ENCODE data around the gene AP5M1. TPM values are rescaled to one million over a fixed set of nuclear protein-coding genes. Genes with fewer than 3 reads are reported as not detected.

Gene AP5M1
- total RNA-seq, 1 donor from 2014 or later = 49.1 TPM

GRCh38 chr14:57314396-57315089, 45.8 kb downstream of the AP5M1 start:
- TF ChIP-seq, protein P1, sequence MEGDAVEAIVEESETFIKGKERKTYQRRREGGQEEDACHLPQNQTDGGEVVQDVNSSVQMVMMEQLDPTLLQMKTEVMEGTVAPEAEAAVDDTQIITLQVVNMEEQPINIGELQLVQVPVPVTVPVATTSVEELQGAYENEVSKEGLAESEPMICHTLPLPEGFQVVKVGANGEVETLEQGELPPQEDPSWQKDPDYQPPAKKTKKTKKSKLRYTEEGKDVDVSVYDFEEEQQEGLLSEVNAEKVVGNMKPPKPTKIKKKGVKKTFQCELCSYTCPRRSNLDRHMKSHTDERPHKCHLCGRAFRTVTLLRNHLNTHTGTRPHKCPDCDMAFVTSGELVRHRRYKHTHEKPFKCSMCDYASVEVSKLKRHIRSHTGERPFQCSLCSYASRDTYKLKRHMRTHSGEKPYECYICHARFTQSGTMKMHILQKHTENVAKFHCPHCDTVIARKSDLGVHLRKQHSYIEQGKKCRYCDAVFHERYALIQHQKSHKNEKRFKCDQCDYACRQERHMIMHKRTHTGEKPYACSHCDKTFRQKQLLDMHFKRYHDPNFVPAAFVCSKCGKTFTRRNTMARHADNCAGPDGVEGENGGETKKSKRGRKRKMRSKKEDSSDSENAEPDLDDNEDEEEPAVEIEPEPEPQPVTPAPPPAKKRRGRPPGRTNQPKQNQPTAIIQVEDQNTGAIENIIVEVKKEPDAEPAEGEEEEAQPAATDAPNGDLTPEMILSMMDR (IDR thresholded peaks at IDR 0.05; ENCODE audit: borderline replicate concordance) = no peak
- intact Hi-C loops (cut with micrococcal nuclease) = loop anchor here (5.0 kb wide), 1 partner anchor 822 kb away; no protein-coding TSS in a partner anchor
- Histone ChIP-seq H3K27me3 (ENCODE audit: low read depth) (peaks cover 28% of the 10 kb centered on the region), H3K4me1 (no peaks in the 10 kb centered on the region), H3K36me3 (no peaks in the 10 kb centered on the region), H3K9me3 (replicated peaks) (no peaks in the 10 kb centered on the region), H3K4me3 (no peak overlapping the region), H3K27ac (replicated peaks) (no peak overlapping the region)
- no peak for DNase-seq

DNA sequence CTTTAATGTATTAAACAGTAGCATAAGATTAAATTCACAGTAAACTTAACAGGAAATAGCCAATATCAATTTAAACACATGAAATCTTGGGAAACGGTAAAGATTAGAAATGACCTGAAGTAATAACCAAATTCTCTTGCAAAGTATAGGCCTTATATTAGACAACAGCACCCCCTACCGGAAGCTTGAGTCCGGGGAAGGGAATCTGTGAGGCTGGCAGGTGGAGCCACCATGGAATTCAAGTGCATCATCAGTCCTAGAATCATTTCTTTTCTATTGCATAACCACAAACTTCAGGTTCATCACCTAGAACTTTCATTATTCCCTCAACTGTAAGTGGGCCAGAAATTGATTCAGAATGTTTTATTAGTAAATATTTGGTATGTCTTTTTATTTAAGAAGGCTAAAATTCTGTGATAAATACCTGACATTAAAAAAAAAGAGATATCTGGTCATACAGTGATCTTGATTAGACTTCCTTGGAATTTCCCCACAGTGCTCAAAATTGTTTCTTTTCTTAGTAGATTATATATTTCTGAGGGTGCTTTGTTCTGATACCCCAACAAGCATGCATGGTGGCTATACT, 48.6 kb downstream of the AP5M1 start:
- TF ChIP-seq, protein P1 (IDR thresholded peaks at IDR 0.05; ENCODE audit: borderline replicate concordance) = peak; percentile 89
- intact Hi-C loops (cut with micrococcal nuclease) = loop anchor here (5.0 kb wide), 1 partner anchor 825 kb away; no protein-coding TSS in a partner anchor
- H3K27ac ChIP-seq (replicated peaks) = no peak overlapping the region
- no peaks in the 10 kb centered on the region for H3K36me3 ChIP-seq
- peak; percentile 27 for DNase-seq
- no peaks in the 10 kb centered on the region for H3K9me3 ChIP-seq (replicated peaks)
- peaks cover 49% of the 10 kb centered on the region for H3K27me3 ChIP-seq (ENCODE audit: low read depth)
- H3K4me1 ChIP-seq = no peaks in the 10 kb centered on the region
- H3K4me3 ChIP-seq = no peak overlapping the region

DNA sequence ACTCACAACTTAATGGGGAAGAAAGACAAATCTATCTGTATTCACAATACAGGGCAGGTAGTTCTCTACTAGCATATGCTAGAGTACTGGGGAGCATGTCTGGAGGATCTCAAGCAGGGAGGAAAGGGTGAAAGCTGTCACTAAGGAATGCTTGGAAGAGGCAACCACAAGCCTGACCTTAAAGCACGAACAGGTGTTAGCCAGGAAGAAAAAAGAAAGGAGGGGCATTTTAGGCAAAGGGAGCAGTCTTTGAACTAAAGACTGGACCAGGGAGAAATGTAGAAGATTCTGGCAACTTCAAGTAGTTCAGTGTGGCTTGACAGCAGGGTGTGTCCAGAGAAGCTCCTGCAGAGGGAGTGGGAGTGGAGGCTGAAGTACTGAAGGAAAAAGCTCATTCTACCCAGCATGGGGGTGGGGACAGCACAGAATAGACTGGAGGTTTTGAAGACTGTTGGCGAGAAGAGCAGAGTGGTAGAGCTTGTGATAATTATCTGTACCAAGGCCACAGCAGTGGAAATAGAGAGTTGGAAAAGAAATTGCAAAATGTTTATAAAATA, 50.9 kb downstream of the AP5M1 start:
- H3K4me3 ChIP-seq = no peak overlapping the region
- H3K4me1 ChIP-seq = no peaks in the 10 kb centered on the region
- no peak overlapping the region for H3K27ac ChIP-seq (replicated peaks)
- no peak for DNase-seq
- no peaks in the 10 kb centered on the region for H3K9me3 ChIP-seq (replicated peaks)
- intact Hi-C loops (cut with micrococcal nuclease) = loop anchor here (5.0 kb wide), 1 partner anchor 827 kb away; no protein-coding TSS in a partner anchor
- H3K27me3 ChIP-seq (ENCODE audit: low read depth) = peaks cover 60% of the 10 kb centered on the region
- TF ChIP-seq, protein P1 (IDR thresholded peaks at IDR 0.05; ENCODE audit: borderline replicate concordance) = no peak
- H3K36me3 ChIP-seq = no peaks in the 10 kb centered on the region

DNA sequence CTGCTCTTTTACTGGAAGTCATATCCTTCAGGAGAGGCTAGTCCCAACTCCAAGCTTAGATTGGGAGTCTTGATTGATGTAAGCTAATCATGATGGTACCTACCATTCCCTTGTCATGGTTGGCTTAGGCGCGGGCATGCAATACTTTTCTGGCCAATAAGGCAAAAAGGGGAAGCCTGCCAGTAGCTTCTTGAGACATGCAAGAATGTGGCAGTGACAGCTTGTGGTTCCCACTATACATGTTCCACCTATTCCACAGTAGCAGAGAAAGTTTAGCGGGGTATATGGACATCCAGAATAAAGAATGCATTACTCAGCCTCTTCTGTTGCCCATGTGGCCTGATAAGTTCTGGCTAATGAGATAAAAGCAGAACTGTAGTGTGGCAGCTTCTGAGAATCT, 55.0 kb downstream of the AP5M1 start:
- Histone ChIP-seq H3K36me3 (no peaks in the 10 kb centered on the region), H3K27me3 (ENCODE audit: low read depth) (peaks cover 47% of the 10 kb centered on the region), H3K4me1 (no peaks in the 10 kb centered on the region), H3K27ac (replicated peaks) (no peak overlapping the region), H3K9me3 (replicated peaks) (no peaks in the 10 kb centered on the region), H3K4me3 (no peak overlapping the region)
- intact Hi-C loops (cut with micrococcal nuclease) = no loop called here
- DNase-seq = no peak
- TF ChIP-seq, protein P1 (IDR thresholded peaks at IDR 0.05; ENCODE audit: borderline replicate concordance) = no peak

- Histone ChIP-seq H3K27me3 (ENCODE audit: low read depth) (peaks cover 22% of the 10 kb centered on the region), H3K4me1 (no peaks in the 10 kb centered on the region), H3K4me3 (no peak overlapping the region), H3K9me3 (replicated peaks) (peaks cover 5% of the 10 kb centered on the region), H3K36me3 (no peaks in the 10 kb centered on the region), H3K27ac (replicated peaks) (no peak overlapping the region)
- TF ChIP-seq, protein P1 (IDR thresholded peaks at IDR 0.05; ENCODE audit: borderline replicate concordance) = no peak
- no peak for DNase-seq
- intact Hi-C loops (cut with micrococcal nuclease) = no loop called here
Measured at GRCh38 chr14:57326253-57326652, 57.5 kb downstream of the AP5M1 start.
